ENCODE measurements around the gene KLF5. TPM values are rescaled to one million over a fixed set of nuclear protein-coding genes. Genes with fewer than 3 reads are reported as not detected.

The KLF5 gene
- total RNA-seq, 1 donor from 2014 or later = 21.4 TPM

GRCh38 chr13:73072239-73072900 lies 13.6 kb downstream of the KLF5 start:
- TF ChIP-seq CTCF (IDR thresholded peaks at IDR 0.05; ENCODE audit: insufficient read depth, low read depth, low read length) = no peak
- TF ChIP-seq EZH2 (IDR thresholded peaks at IDR 0.05; ENCODE audit: insufficient read depth, low read length) = no peak
- Histone ChIP-seq H3K4me3 (ENCODE audit: insufficient read depth, low read depth, low read length) (no peak overlapping the region), H3K4me2 (ENCODE audit: low read length) (no peak overlapping the region), H3K36me3 (ENCODE audit: insufficient read depth, low read length) (no peaks in the 10 kb centered on the region), H2AFZ (ENCODE audit: low read depth, low read length) (no peak overlapping the region), H3K27me3 (ENCODE audit: insufficient read depth, low read length) (no peaks in the 10 kb centered on the region), H3K9ac (ENCODE audit: low read length) (no peak overlapping the region), H3K27ac (ENCODE audit: low read depth, low read length) (no peak overlapping the region), H3K9me3 (ENCODE audit: insufficient read depth, low read depth, low read length) (no peaks in the 10 kb centered on the region), H3K4me1 (ENCODE audit: insufficient read depth, low read length) (no peaks in the 10 kb centered on the region), H3K79me2 (ENCODE audit: insufficient read depth, low read length) (peaks cover 29% of the 10 kb centered on the region), H4K20me1 (ENCODE audit: insufficient read depth, low read length) (no peaks in the 10 kb centered on the region)
- Mint-ChIP-seq H3K27ac (ENCODE audit: unreplicated experiment) (no peak overlapping the region), H3K9me3 (ENCODE audit: unreplicated experiment) (no peaks in the 10 kb centered on the region), H3K4me1 (ENCODE audit: low read depth, unreplicated experiment) (peaks cover 19% of the 10 kb centered on the region), H3K4me3 (ENCODE audit: unreplicated experiment) (no peak overlapping the region), H3K27me3 (ENCODE audit: low read depth, unreplicated experiment) (no peaks in the 10 kb centered on the region), H3K36me3 (ENCODE audit: low read depth, unreplicated experiment) (peaks cover 2% of the 10 kb centered on the region)
- no peak for FAIRE-seq
- no peak for DNase-seq (ENCODE audit: low read depth)

- no peaks in the 10 kb centered on the region for H3K9me3 ChIP-seq (ENCODE audit: insufficient read depth, low read depth, low read length)
- FAIRE-seq = no peak
- H3K36me3 ChIP-seq (ENCODE audit: insufficient read depth, low read length) = no peaks in the 10 kb centered on the region
- H3K36me3 Mint-ChIP-seq (ENCODE audit: low read depth, unreplicated experiment) = peaks cover 2% of the 10 kb centered on the region
- H3K79me2 ChIP-seq (ENCODE audit: insufficient read depth, low read length) = peaks cover 29% of the 10 kb centered on the region
- no peak overlapping the region for H3K27ac Mint-ChIP-seq (ENCODE audit: unreplicated experiment)
- no peaks in the 10 kb centered on the region for H3K27me3 Mint-ChIP-seq (ENCODE audit: low read depth, unreplicated experiment)
- H3K4me1 Mint-ChIP-seq (ENCODE audit: low read depth, unreplicated experiment) = peaks cover 19% of the 10 kb centered on the region
- H3K27me3 ChIP-seq (ENCODE audit: insufficient read depth, low read length) = no peaks in the 10 kb centered on the region
- DNase-seq (ENCODE audit: low read depth) = no peak
- TF ChIP-seq EZH2 (IDR thresholded peaks at IDR 0.05; ENCODE audit: insufficient read depth, low read length) = no peak
- TF ChIP-seq CTCF (IDR thresholded peaks at IDR 0.05; ENCODE audit: insufficient read depth, low read depth, low read length) = no peak
- no peak overlapping the region for H3K27ac ChIP-seq (ENCODE audit: low read depth, low read length)
- H3K4me3 Mint-ChIP-seq (ENCODE audit: unreplicated experiment) = no peak overlapping the region
- H3K4me2 ChIP-seq (ENCODE audit: low read length) = no peak overlapping the region
- no peak overlapping the region for H3K4me3 ChIP-seq (ENCODE audit: insufficient read depth, low read depth, low read length)
- no peaks in the 10 kb centered on the region for H4K20me1 ChIP-seq (ENCODE audit: insufficient read depth, low read length)
- H3K4me1 ChIP-seq (ENCODE audit: insufficient read depth, low read length) = no peaks in the 10 kb centered on the region
- no peak overlapping the region for H3K9ac ChIP-seq (ENCODE audit: low read length)
- H2AFZ ChIP-seq (ENCODE audit: low read depth, low read length) = no peak overlapping the region
- no peaks in the 10 kb centered on the region for H3K9me3 Mint-ChIP-seq (ENCODE audit: unreplicated experiment)
These were observed 14.2 kb downstream of the KLF5 start for GRCh38 chr13:73073050-73073449.

- H3K27ac Mint-ChIP-seq (ENCODE audit: unreplicated experiment) = no peak overlapping the region
- DNase-seq (ENCODE audit: low read depth) (no peak), FAIRE-seq (no peak)
- H3K36me3 ChIP-seq (ENCODE audit: insufficient read depth, low read length) = no peaks in the 10 kb centered on the region
- no peak overlapping the region for H3K4me3 ChIP-seq (ENCODE audit: insufficient read depth, low read depth, low read length)
- H3K27ac ChIP-seq (ENCODE audit: low read depth, low read length) = no peak overlapping the region
- no peaks in the 10 kb centered on the region for H4K20me1 ChIP-seq (ENCODE audit: insufficient read depth, low read length)
- H3K4me3 Mint-ChIP-seq (ENCODE audit: unreplicated experiment) = no peak overlapping the region
- no peaks in the 10 kb centered on the region for H3K4me1 ChIP-seq (ENCODE audit: insufficient read depth, low read length)
- peaks cover 29% of the 10 kb centered on the region for H3K79me2 ChIP-seq (ENCODE audit: insufficient read depth, low read length)
- peaks cover 2% of the 10 kb centered on the region for H3K36me3 Mint-ChIP-seq (ENCODE audit: low read depth, unreplicated experiment)
- no peak overlapping the region for H2AFZ ChIP-seq (ENCODE audit: low read depth, low read length)
- H3K9me3 ChIP-seq (ENCODE audit: insufficient read depth, low read depth, low read length) = no peaks in the 10 kb centered on the region
- no peaks in the 10 kb centered on the region for H3K27me3 Mint-ChIP-seq (ENCODE audit: low read depth, unreplicated experiment)
- H3K4me1 Mint-ChIP-seq (ENCODE audit: low read depth, unreplicated experiment) = peaks cover 19% of the 10 kb centered on the region
- peak overlapping the region; percentile 10 for H3K4me2 ChIP-seq (ENCODE audit: low read length)
- H3K9me3 Mint-ChIP-seq (ENCODE audit: unreplicated experiment) = no peaks in the 10 kb centered on the region
- no peak overlapping the region for H3K9ac ChIP-seq (ENCODE audit: low read length)
- no peaks in the 10 kb centered on the region for H3K27me3 ChIP-seq (ENCODE audit: insufficient read depth, low read length)
- TF ChIP-seq CTCF (IDR thresholded peaks at IDR 0.05; ENCODE audit: insufficient read depth, low read depth, low read length) (no peak), EZH2 (IDR thresholded peaks at IDR 0.05; ENCODE audit: insufficient read depth, low read length) (no peak)
These were observed 15.2 kb downstream of the KLF5 start for GRCh38 chr13:73074014-73074413.

Data from astrocyte (in vitro differentiated cells and primary cell).